Right lobe of liver (tissue), 4 donors: ENCODE data around the gene SPP2.

ENCODE experiments used
- CTCF ChIP-seq, 4 donors: fragments of 200-600 bp in 3 of 4; fragments of 450-650 bp in 1 of 4; IDR thresholded peaks; one replicate each; pipeline versions ENCODE4 v1.5.1 to v1.8.0; 2016 to 2022; ENCODE audit warnings: antibody characterized with exemption in 4 of 4, mild to moderate bottlenecking in 2 of 4
- POLR2A ChIP-seq: fragments of 450-650 bp; IDR thresholded peaks from one replicate; pipeline ENCODE4 v1.6.1; 2017; ENCODE audit warnings: antibody characterized with exemption, mild to moderate bottlenecking
- donor health status: DM: no; HTN: no; CAD: no.
- donor health status: DM: no; HTN: no; CAD: no.
- donor health status: DM: no; HTN: yes; CAD: no.

GRCh38 chr2:234038076-234038802 is 12.3 kb upstream of the SPP2 start:
- TF ChIP-seq POLR2A, result no peak
- no peak for TF ChIP-seq CTCF (IDR thresholded peaks at IDR 0.05)
